Mesenchymal stem cell (in vitro differentiated cells and primary cell): ENCODE data around the gene NEDD9.

Experiments used
- DNase-seq: peaks from one replicate; pipeline ENCODE4 v3.0.0-alpha.2; 2013
- H2AFZ ChIP-seq: one replicate; pipeline ENCODE4 v1.6.1; 2013; ENCODE audit warnings: low read depth, mild to moderate bottlenecking, control low read depth, inconsistent platforms, low read length, moderate library complexity
- H2AK5ac ChIP-seq: 2 replicates; pipeline ENCODE4 v1.6.1; 2013; ENCODE audit warnings: low read length, moderate library complexity, mild to moderate bottlenecking, inconsistent platforms; ENCODE audit not compliant: severe bottlenecking
- H2BK120ac ChIP-seq: one replicate; pipeline ENCODE4 v1.6.1; 2013; ENCODE audit warnings: low read depth, mild to moderate bottlenecking, inconsistent platforms, low read length, moderate library complexity
- H2BK12ac ChIP-seq, 2 experiments: one replicate each; pipeline ENCODE4 v1.6.1; 2013; ENCODE audit warnings: inconsistent platforms in 2 of 2, low read length in 2 of 2, mild to moderate bottlenecking in 2 of 2, moderate library complexity in 2 of 2, control low read depth in 1 of 2
- H2BK15ac ChIP-seq: one replicate; pipeline ENCODE4 v1.6.1; 2013; ENCODE audit warnings: mild to moderate bottlenecking, low read depth, inconsistent platforms; ENCODE audit not compliant: poor library complexity, severe bottlenecking
- H2BK5ac ChIP-seq: 2 replicates; pipeline ENCODE4 v1.6.1; 2013; ENCODE audit warnings: low read depth, mild to moderate bottlenecking, low read length, control low read depth, inconsistent platforms; ENCODE audit not compliant: poor library complexity, severe bottlenecking
- H3K14ac ChIP-seq, 2 experiments: one replicate each; pipeline ENCODE4 v1.6.1; 2013; ENCODE audit warnings: inconsistent platforms in 2 of 2, low read length in 2 of 2, control low read depth in 1 of 2, mild to moderate bottlenecking in 1 of 2, moderate library complexity in 1 of 2
- H3K18ac ChIP-seq, 2 experiments: one replicate each; pipeline ENCODE4 v1.6.1; 2013; ENCODE audit warnings: inconsistent platforms in 2 of 2, low read length in 2 of 2, control low read depth in 1 of 2, low read depth in 1 of 2, mild to moderate bottlenecking in 1 of 2
- H3K23ac ChIP-seq, 2 experiments: one replicate each; pipeline ENCODE4 v1.6.1; 2013; ENCODE audit warnings: inconsistent platforms in 2 of 2, low read length in 2 of 2, mild to moderate bottlenecking in 2 of 2, moderate library complexity in 2 of 2, control low read depth in 1 of 2
- H3K27ac ChIP-seq: 2 replicates; pipeline ENCODE4 v1.5.1; 2013; ENCODE audit warnings: mild to moderate bottlenecking, moderate library complexity, low read length, control low read depth, inconsistent platforms; ENCODE audit not compliant: poor library complexity, severe bottlenecking
- H3K27me3 ChIP-seq, 2 experiments: 2 replicates each; pipeline versions ENCODE4 v1.6.1 to v1.7.0; 2013; ENCODE audit warnings: low read length in 2 of 2, mild to moderate bottlenecking in 2 of 2, moderate library complexity in 2 of 2, control low read depth in 1 of 2, inconsistent platforms in 1 of 2; ENCODE audit not compliant: control insufficient read depth in 1 of 2, insufficient read depth in 1 of 2
- H3K36me3 ChIP-seq, 2 experiments: 2 replicates each; pipeline versions ENCODE4 v1.6.1 to v1.7.0; 2013; ENCODE audit warnings: low read length in 2 of 2, control low read depth in 1 of 2, inconsistent platforms in 1 of 2, low read depth in 1 of 2, mild to moderate bottlenecking in 1 of 2; ENCODE audit not compliant: insufficient read depth in 2 of 2, control insufficient read depth in 1 of 2
- H3K4ac ChIP-seq, 2 experiments: one replicate each; pipeline ENCODE4 v1.6.1; 2013; ENCODE audit warnings: inconsistent platforms in 2 of 2, low read length in 2 of 2, mild to moderate bottlenecking in 2 of 2, moderate library complexity in 2 of 2, control low read depth in 1 of 2, low read depth in 1 of 2
- H3K4me1 ChIP-seq: 2 replicates; pipeline ENCODE4 v1.6.1; 2013; ENCODE audit warnings: low read depth, low read length, control low read depth; ENCODE audit not compliant: control insufficient read depth, insufficient read depth
- H3K4me2 ChIP-seq: 2 replicates; pipeline ENCODE4 v1.6.1; 2013; ENCODE audit warnings: low read length, mild to moderate bottlenecking, inconsistent platforms; ENCODE audit not compliant: poor library complexity, severe bottlenecking
- H3K4me3 ChIP-seq, 2 experiments: 2 replicates each; pipeline versions ENCODE4 v1.5.1 to v1.7.0; 2013; ENCODE audit warnings: low read length in 2 of 2, mild to moderate bottlenecking in 2 of 2, control low read depth in 1 of 2, low read depth in 1 of 2; ENCODE audit not compliant: insufficient read depth in 1 of 2
- H3K79me1 ChIP-seq: replicated peaks from 2 replicates; pipeline ENCODE4 v1.6.1; 2013; ENCODE audit warnings: mild to moderate bottlenecking, control low read depth, low read length, inconsistent platforms; ENCODE audit not compliant: poor library complexity, severe bottlenecking
- H3K9ac ChIP-seq: 2 replicates; pipeline ENCODE4 v1.7.0; 2013; ENCODE audit warnings: mild to moderate bottlenecking, low read length, moderate library complexity
- H3K9me3 ChIP-seq: 2 replicates; pipeline ENCODE4 v1.7.0; 2013; ENCODE audit warnings: mild to moderate bottlenecking, low read length; ENCODE audit not compliant: control insufficient read depth
- H4K8ac ChIP-seq: one replicate; pipeline ENCODE4 v1.6.1; 2013; ENCODE audit warnings: inconsistent platforms, mild to moderate bottlenecking, low read length, moderate library complexity
- H4K91ac ChIP-seq: one replicate; pipeline ENCODE4 v1.6.1; 2013; ENCODE audit warnings: mild to moderate bottlenecking, low read length, inconsistent platforms
- WGBS: methylation state at CpG from one replicate; pipeline ENCODE4 v1.1.7; 2013; ENCODE audit warnings: mixed read lengths; 5-methylcytosine and 5-hydroxymethylcytosine counted together

NEDD9 gene

GRCh38 chr6:11193434-11193833 is 39.0 kb downstream of the NEDD9 start:
- Histone ChIP-seq H2BK12ac (peak overlapping the region in 1 of 2 experiments; percentile 69), H3K4me2 (no peak overlapping the region), H3K4me3 (no peak overlapping the region), H3K4ac (no peak overlapping the region), H3K27ac (no peak overlapping the region), H2BK15ac (no peak overlapping the region), H2BK5ac (no peak overlapping the region), H2AK5ac (peak overlapping the region; percentile 10), H3K36me3 (peaks cover 0 to 30% of the 10 kb centered on the region in 2 experiments), H3K79me1 (peaks cover 11% of the 10 kb centered on the region), H3K27me3 (no peaks in the 10 kb centered on the region), H3K14ac (no peak overlapping the region), H3K4me1 (peaks cover 9% of the 10 kb centered on the region), H3K9me3 (no peaks in the 10 kb centered on the region), H2BK120ac (no peak overlapping the region), H3K18ac (no peak overlapping the region), H3K23ac (no peak overlapping the region), H2AFZ (no peak overlapping the region), H4K8ac (no peak overlapping the region), H3K9ac (no peak overlapping the region), H4K91ac (no peak overlapping the region)
- 100% methylated on average over 3 of the region's 6 CpGs for WGBS
- DNase-seq: no peak

GRCh38 chr6:11192167-11192566 is 40.3 kb downstream of the NEDD9 start:
- H2BK15ac ChIP-seq: no peak overlapping the region
- no peak overlapping the region for H2BK120ac ChIP-seq
- no peak overlapping the region for H3K4ac ChIP-seq
- DNase-seq: no peak
- no peak overlapping the region for H3K4me3 ChIP-seq
- no peak overlapping the region for H3K9ac ChIP-seq
- H4K91ac ChIP-seq: no peak overlapping the region
- H3K23ac ChIP-seq: no peak overlapping the region
- H3K14ac ChIP-seq: no peak overlapping the region
- no peak overlapping the region for H4K8ac ChIP-seq
- H3K4me1 ChIP-seq: peaks cover 5% of the 10 kb centered on the region
- H2BK5ac ChIP-seq: no peak overlapping the region
- no peaks in the 10 kb centered on the region for H3K9me3 ChIP-seq
- no peaks in the 10 kb centered on the region for H3K27me3 ChIP-seq
- no peak overlapping the region for H2BK12ac ChIP-seq
- no peak overlapping the region for H3K27ac ChIP-seq
- peak overlapping the region; percentile 43 for H2AK5ac ChIP-seq
- H3K4me2 ChIP-seq: no peak overlapping the region
- H3K18ac ChIP-seq: no peak overlapping the region
- no peak overlapping the region for H2AFZ ChIP-seq
- H3K36me3 ChIP-seq: peaks cover 0 to 30% of the 10 kb centered on the region in 2 experiments
- peaks cover 12% of the 10 kb centered on the region for H3K79me1 ChIP-seq
- WGBS: 70% methylated on average over 2 of the region's 5 CpGs

- Histone ChIP-seq H3K27ac (no peak overlapping the region), H4K91ac (no peak overlapping the region)
- 93% methylated on average over 20 of the region's 20 CpGs for WGBS
Measured at GRCh38 chr6:11190625-11191245, 41.7 kb downstream of the NEDD9 start.

GRCh38 chr6:11189865-11190624 is 42.4 kb downstream of the NEDD9 start:
- H3K14ac ChIP-seq: no peak overlapping the region
- no peak overlapping the region for H2BK5ac ChIP-seq
- H3K4me1 ChIP-seq: peaks cover 1% of the 10 kb centered on the region
- H2BK15ac ChIP-seq: no peak overlapping the region
- H3K36me3 ChIP-seq: peaks cover 0 to 35% of the 10 kb centered on the region in 2 experiments
- no peak overlapping the region for H4K91ac ChIP-seq
- no peak for DNase-seq
- no peak overlapping the region for H3K4me2 ChIP-seq
- H3K9ac ChIP-seq: no peak overlapping the region
- no peaks in the 10 kb centered on the region for H3K27me3 ChIP-seq
- H3K79me1 ChIP-seq: peaks cover 17% of the 10 kb centered on the region
- no peaks in the 10 kb centered on the region for H3K9me3 ChIP-seq
- H3K23ac ChIP-seq: no peak overlapping the region
- H3K4ac ChIP-seq: no peak overlapping the region
- H2BK12ac ChIP-seq: no peak overlapping the region
- no peak overlapping the region for H3K27ac ChIP-seq
- H3K18ac ChIP-seq: no peak overlapping the region
- H4K8ac ChIP-seq: no peak overlapping the region
- no peak overlapping the region for H2BK120ac ChIP-seq
- no peak overlapping the region for H2AK5ac ChIP-seq
- H2AFZ ChIP-seq: no peak overlapping the region
- 98% methylated on average over 21 of the region's 21 CpGs for WGBS
- H3K4me3 ChIP-seq: no peak overlapping the region

More at GRCh38 chr6:11190625-11191245, 41.7 kb downstream of the NEDD9 start:
- H3K18ac ChIP-seq: no peak overlapping the region
- H2BK12ac ChIP-seq: no peak overlapping the region
- no peak overlapping the region for H3K14ac ChIP-seq
- H3K4ac ChIP-seq: no peak overlapping the region
- no peak overlapping the region for H3K4me3 ChIP-seq
- no peak overlapping the region for H3K23ac ChIP-seq
- no peak overlapping the region for H2AK5ac ChIP-seq
- no peak overlapping the region for H2BK15ac ChIP-seq
- H2BK120ac ChIP-seq: no peak overlapping the region
- H3K9ac ChIP-seq: no peak overlapping the region
- no peak overlapping the region for H3K4me2 ChIP-seq
- H2BK5ac ChIP-seq: no peak overlapping the region
- no peak overlapping the region for H4K8ac ChIP-seq
- no peaks in the 10 kb centered on the region for H3K27me3 ChIP-seq
- no peak overlapping the region for H2AFZ ChIP-seq
- DNase-seq: no peak
- peaks cover 0 to 30% of the 10 kb centered on the region in 2 experiments for H3K36me3 ChIP-seq
- peaks cover 12% of the 10 kb centered on the region for H3K79me1 ChIP-seq
- peaks cover 1% of the 10 kb centered on the region for H3K4me1 ChIP-seq
- no peaks in the 10 kb centered on the region for H3K9me3 ChIP-seq
